ENCODE data around the gene SEMA5A.

GRCh38 chr5:9500193-9500592, 45.7 kb downstream of the SEMA5A start:
- TF ChIP-seq CTCF (IDR thresholded peaks at IDR 0.05) (no peak), POLR2A (IDR thresholded peaks at IDR 0.05) (no peak)
